Duodenal mucosa (tissue), 2 donors: Measurements from ENCODE around the gene TLX3.
"Not testable (repeated sequence)": the region's sequence is repeated elsewhere in the genome, so short reads cannot be mapped to it uniquely, and the experiment has no call there.

Experiments
- H3K27ac ChIP-seq: one replicate; pipeline ENCODE4 v1.7.0; 2013; ENCODE audit warnings: low read depth, low read length
- H3K27me3 ChIP-seq, 2 donors: one replicate each; pipeline ENCODE4 v1.7.0; 2013; ENCODE audit warnings: low read length in 2 of 2, control low read depth in 1 of 2; ENCODE audit not compliant: insufficient read depth in 2 of 2, control insufficient read depth in 1 of 2
- H3K36me3 ChIP-seq, 2 donors: one replicate each; pipeline ENCODE4 v1.7.0; 2013; ENCODE audit warnings: low read length in 2 of 2, control low read depth in 1 of 2; ENCODE audit not compliant: insufficient read depth in 2 of 2, control insufficient read depth in 1 of 2
- H3K4me1 ChIP-seq, 2 donors: one replicate each; pipeline ENCODE4 v1.7.0; 2013; ENCODE audit warnings: low read length in 2 of 2, control low read depth in 1 of 2; ENCODE audit not compliant: insufficient read depth in 2 of 2, control insufficient read depth in 1 of 2
- H3K4me3 ChIP-seq, 2 donors: one replicate each; pipeline ENCODE4 v1.7.0; 2013; ENCODE audit warnings: low read length in 2 of 2, low read depth in 1 of 2
- H3K9ac ChIP-seq, 2 donors: one replicate each; pipeline ENCODE4 v1.7.0; 2013; ENCODE audit warnings: low read length in 2 of 2, low read depth in 1 of 2
- H3K9me3 ChIP-seq, 2 donors: one replicate each; pipeline ENCODE4 v1.7.0; 2013; ENCODE audit warnings: low read length in 2 of 2, control low read depth in 1 of 2; ENCODE audit not compliant: control insufficient read depth in 1 of 2

TLX3 gene

GRCh38 chr5:171272996-171273970, 35.8 kb upstream of the TLX3 start:
- Histone ChIP-seq H3K27me3 (no peaks in the 10 kb centered on the region), H3K4me1 (no peaks in the 10 kb centered on the region), H3K9me3 (no peaks in the 10 kb centered on the region)

GRCh38 chr5:171275841-171276544, 33.1 kb upstream of the TLX3 start:
- Histone ChIP-seq H3K9me3 (no peaks in the 10 kb centered on the region), H3K36me3 (no peaks in the 10 kb centered on the region)

More at GRCh38 chr5:171272996-171273970, 35.8 kb upstream of the TLX3 start:
- no peak overlapping the region for H3K4me3 ChIP-seq
- no peak overlapping the region for H3K27ac ChIP-seq
- no peaks in the 10 kb centered on the region for H3K36me3 ChIP-seq
- no peak overlapping the region for H3K9ac ChIP-seq

GRCh38 chr5:171283753-171284152, 25.3 kb upstream of the TLX3 start:
- H3K4me1 ChIP-seq: no peaks in the 10 kb centered on the region
- H3K27me3 ChIP-seq: no peaks in the 10 kb centered on the region
- no peaks in the 10 kb centered on the region for H3K36me3 ChIP-seq
- no peak overlapping the region for H3K27ac ChIP-seq
- no peaks in the 10 kb centered on the region for H3K9me3 ChIP-seq
- no peak overlapping the region for H3K4me3 ChIP-seq
- H3K9ac ChIP-seq: no peak overlapping the region

More at GRCh38 chr5:171275841-171276544, 33.1 kb upstream of the TLX3 start:
- H3K9ac ChIP-seq: no peak overlapping the region
- no peaks in the 10 kb centered on the region for H3K4me1 ChIP-seq
- H3K4me3 ChIP-seq: no peak overlapping the region
- H3K27me3 ChIP-seq: no peaks in the 10 kb centered on the region
- no peak overlapping the region for H3K27ac ChIP-seq

- Histone ChIP-seq H3K9me3 (no peaks in the 10 kb centered on the region), H3K9ac (no peak overlapping the region), H3K27me3 (no peaks in the 10 kb centered on the region), H3K27ac (no peak overlapping the region), H3K36me3 (no peaks in the 10 kb centered on the region), H3K4me3 (no peak overlapping the region), H3K4me1 (no peaks in the 10 kb centered on the region)
Measured at GRCh38 chr5:171285465-171285864, 23.6 kb upstream of the TLX3 start.

GRCh38 chr5:171288066-171288465, 21.0 kb upstream of the TLX3 start:
- H3K9me3 ChIP-seq: no peaks in the 10 kb centered on the region
- H3K27ac ChIP-seq: no peak overlapping the region

GRCh38 chr5:171291371-171291770, 17.7 kb upstream of the TLX3 start:
- H3K27me3 ChIP-seq: no peaks in the 10 kb centered on the region
- H3K4me3 ChIP-seq: no peak overlapping the region
- no peak overlapping the region for H3K27ac ChIP-seq
- H3K9me3 ChIP-seq: no peaks in the 10 kb centered on the region
- no peak overlapping the region for H3K9ac ChIP-seq
- peaks cover 0 to 7% of the 10 kb centered on the region in 2 donors for H3K4me1 ChIP-seq
- no peaks in the 10 kb centered on the region for H3K36me3 ChIP-seq

More at GRCh38 chr5:171288066-171288465, 21.0 kb upstream of the TLX3 start:
- H3K36me3 ChIP-seq: no peaks in the 10 kb centered on the region
- no peaks in the 10 kb centered on the region for H3K4me1 ChIP-seq
- no peak overlapping the region for H3K9ac ChIP-seq
- H3K27me3 ChIP-seq: no peaks in the 10 kb centered on the region
- no peak overlapping the region for H3K4me3 ChIP-seq

GRCh38 chr5:171295299-171295698, 13.7 kb upstream of the TLX3 start:
- H3K9me3 ChIP-seq: no peaks in the 10 kb centered on the region
- no peak overlapping the region for H3K27ac ChIP-seq
- peaks cover 0 to 7% of the 10 kb centered on the region in 2 donors for H3K4me1 ChIP-seq
- H3K9ac ChIP-seq: no peak overlapping the region
- no peak overlapping the region for H3K4me3 ChIP-seq
- no peaks in the 10 kb centered on the region for H3K36me3 ChIP-seq
- no peaks in the 10 kb centered on the region for H3K27me3 ChIP-seq

GRCh38 chr5:171295801-171296200, 13.2 kb upstream of the TLX3 start:
- Histone ChIP-seq H3K36me3 (no peaks in the 10 kb centered on the region), H3K4me3 (no peak overlapping the region), H3K9me3 (no peaks in the 10 kb centered on the region), H3K27me3 (no peaks in the 10 kb centered on the region), H3K4me1 (peaks cover 0 to 7% of the 10 kb centered on the region in 2 donors), H3K9ac (no peak overlapping the region), H3K27ac (no peak overlapping the region)

GRCh38 chr5:171297941-171298340, 11.1 kb upstream of the TLX3 start:
- H3K27ac ChIP-seq, H3K9me3 ChIP-seq, H3K4me1 ChIP-seq, H3K36me3 ChIP-seq, H3K27me3 ChIP-seq, H3K4me3 ChIP-seq, H3K9ac ChIP-seq: not testable (repeated sequence)

GRCh38 chr5:171299228-171299627, 9.8 kb upstream of the TLX3 start:
- no peak overlapping the region for H3K4me3 ChIP-seq
- H3K36me3 ChIP-seq: no peaks in the 10 kb centered on the region
- H3K9ac ChIP-seq: no peak overlapping the region
- H3K27me3 ChIP-seq: peaks cover 5 to 7% of the 10 kb centered on the region in 2 donors
- H3K4me1 ChIP-seq: peaks cover 0 to 7% of the 10 kb centered on the region in 2 donors
- H3K9me3 ChIP-seq: no peaks in the 10 kb centered on the region
- H3K27ac ChIP-seq: no peak overlapping the region
